Uterus (tissue), 4 donors: ENCODE data around the gene GLCE. TPM values are rescaled to one million over a fixed set of nuclear protein-coding genes. Genes with fewer than 3 reads are reported as not detected.

Experiments used
- DNase-seq, 2 donors: peaks; one replicate each; pipeline ENCODE4 v3.0.0-alpha.2; 2019 to 2020
- H3K27ac ChIP-seq, 2 donors: fragments of 200-600 bp; sonication (generic); 1 replicate in 1 of 2; 2 replicates in 1 of 2; pipeline ENCODE4 v1.5.1; 2016 to 2018
- H3K27me3 ChIP-seq, 2 donors: fragments of 200-600 bp; sonication (generic); one replicate each; pipeline ENCODE4 v1.5.1; 2018 to 2019; ENCODE audit warnings: control low read depth in 1 of 2
- H3K36me3 ChIP-seq, 2 donors: fragments of 200-600 bp; sonication (generic); one replicate each; pipeline ENCODE4 v1.5.1; 2019; ENCODE audit warnings: control low read depth in 1 of 2
- H3K4me1 ChIP-seq, 2 donors: fragments of 200-600 bp; sonication (generic); one replicate each; pipeline ENCODE4 v1.5.1; 2018 to 2019; ENCODE audit warnings: control low read depth in 1 of 2
- H3K4me3 ChIP-seq, 2 donors: fragments of 200-600 bp; sonication (generic); 1 replicate in 1 of 2; 2 replicates in 1 of 2; pipeline ENCODE4 v1.5.1; 2018 to 2019; ENCODE audit warnings: mild to moderate bottlenecking in 1 of 2
- H3K9me3 ChIP-seq, 2 donors: fragments of 200-600 bp; sonication (generic); one replicate each; pipeline ENCODE4 v1.5.1; 2019; ENCODE audit warnings: control low read depth in 1 of 2
- POLR2A ChIP-seq, 2 donors: fragments of 450-650 bp; IDR thresholded peaks; one replicate each; pipeline ENCODE4 v1.6.1; 2016; ENCODE audit warnings: antibody characterized with exemption in 2 of 2, mild to moderate bottlenecking in 1 of 2, moderate library complexity in 1 of 2
- intact Hi-C: fragments of 100-400 bp; cut with DNase I; formaldehyde crosslinking; loops from one replicate; pipeline ENCODE4 v1.15.1; 2023; ENCODE audit warnings: low total_unique reads
- total RNA-seq, 4 donors: library from RNA; depleted of rRNA in 3 of 4; stranded (reverse); fragments of >200 nt in 3 of 4; gene quantifications; one replicate each; pipeline versions ENCODE4 v1.1.0 to v1.2.4, GENCODE V29; 2014 to 2023
- TF ChIP-seq, protein P1 (sequence below), 4 experiments: fragments of 200-600 bp in 2 of 4; fragments of 450-650 bp in 2 of 4; sonication (generic) in 2 of 4; IDR thresholded peaks; one replicate each; pipeline ENCODE4 v1.5.1; 2016 to 2019; ENCODE audit warnings: antibody characterized with exemption in 4 of 4, mild to moderate bottlenecking in 2 of 4, moderate library complexity in 1 of 4
- donor health status: DM: yes; HTN: yes; CAD: no.

Gene GLCE
- total RNA-seq, 4 donors from 2014 or later = 3.1 to 46.0 (median 14.7) TPM

DNA sequence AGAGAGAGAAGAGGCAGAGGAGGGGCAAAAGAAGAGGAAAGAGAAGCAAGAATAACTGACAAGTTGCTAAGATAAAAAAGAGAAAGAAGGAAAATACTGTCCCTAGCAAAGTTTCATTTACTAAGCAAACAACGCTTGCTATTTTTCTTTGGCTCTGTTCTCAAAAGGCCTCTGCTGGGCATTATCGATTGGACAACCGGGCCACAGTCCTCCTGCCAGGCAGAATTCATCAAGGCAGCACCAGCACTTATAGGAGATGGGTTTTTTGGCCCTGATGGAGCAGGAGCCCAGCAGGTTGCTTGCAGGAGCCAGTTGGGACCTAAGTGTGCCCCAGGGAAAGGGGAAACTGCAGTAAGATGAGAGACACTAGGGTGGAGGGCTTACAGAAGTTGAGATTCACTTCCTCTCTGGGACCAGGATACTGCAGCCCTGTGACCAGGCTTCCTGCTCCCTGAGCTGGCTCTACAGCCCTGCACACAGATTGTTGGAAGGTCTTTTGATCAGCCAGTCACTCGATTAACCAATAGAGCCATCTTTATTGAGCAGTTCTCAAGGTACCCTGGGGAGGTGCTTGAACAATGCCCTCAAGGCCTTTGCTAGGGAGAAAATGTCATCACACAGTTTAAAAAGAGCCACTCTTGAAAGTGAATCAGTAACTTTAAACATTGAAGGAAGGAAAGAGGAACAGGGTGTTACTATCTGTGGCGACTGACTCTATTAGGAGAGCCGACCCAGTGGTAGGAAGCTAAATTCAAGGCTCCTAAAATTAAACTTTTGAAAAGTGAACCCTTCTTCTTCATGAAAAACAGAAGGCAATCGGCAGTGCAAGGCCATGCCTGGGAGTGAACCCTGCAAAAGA is 28.8 kb upstream of the GLCE start:
- TF ChIP-seq POLR2A (IDR thresholded peaks at IDR 0.05) = no peak
- Histone ChIP-seq H3K27me3 (no peaks in the 10 kb centered on the region), H3K9me3 (no peaks in the 10 kb centered on the region), H3K4me1 (no peaks in the 10 kb centered on the region), H3K4me3 (no peak overlapping the region), H3K27ac (no peak overlapping the region), H3K36me3 (no peaks in the 10 kb centered on the region)
- intact Hi-C loops = no loop called here
- no peak for DNase-seq

GRCh38 chr15:69132430-69132829 is 28.0 kb upstream of the GLCE start:
- intact Hi-C loops = no loop called here
- no peak for TF ChIP-seq POLR2A (IDR thresholded peaks at IDR 0.05)
- TF ChIP-seq, protein P1, sequence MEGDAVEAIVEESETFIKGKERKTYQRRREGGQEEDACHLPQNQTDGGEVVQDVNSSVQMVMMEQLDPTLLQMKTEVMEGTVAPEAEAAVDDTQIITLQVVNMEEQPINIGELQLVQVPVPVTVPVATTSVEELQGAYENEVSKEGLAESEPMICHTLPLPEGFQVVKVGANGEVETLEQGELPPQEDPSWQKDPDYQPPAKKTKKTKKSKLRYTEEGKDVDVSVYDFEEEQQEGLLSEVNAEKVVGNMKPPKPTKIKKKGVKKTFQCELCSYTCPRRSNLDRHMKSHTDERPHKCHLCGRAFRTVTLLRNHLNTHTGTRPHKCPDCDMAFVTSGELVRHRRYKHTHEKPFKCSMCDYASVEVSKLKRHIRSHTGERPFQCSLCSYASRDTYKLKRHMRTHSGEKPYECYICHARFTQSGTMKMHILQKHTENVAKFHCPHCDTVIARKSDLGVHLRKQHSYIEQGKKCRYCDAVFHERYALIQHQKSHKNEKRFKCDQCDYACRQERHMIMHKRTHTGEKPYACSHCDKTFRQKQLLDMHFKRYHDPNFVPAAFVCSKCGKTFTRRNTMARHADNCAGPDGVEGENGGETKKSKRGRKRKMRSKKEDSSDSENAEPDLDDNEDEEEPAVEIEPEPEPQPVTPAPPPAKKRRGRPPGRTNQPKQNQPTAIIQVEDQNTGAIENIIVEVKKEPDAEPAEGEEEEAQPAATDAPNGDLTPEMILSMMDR (IDR thresholded peaks at IDR 0.05) = no peak
- Histone ChIP-seq H3K27ac (no peak overlapping the region), H3K4me1 (no peaks in the 10 kb centered on the region), H3K4me3 (no peak overlapping the region), H3K9me3 (no peaks in the 10 kb centered on the region), H3K27me3 (no peaks in the 10 kb centered on the region), H3K36me3 (no peaks in the 10 kb centered on the region)
- no peak for DNase-seq

DNA sequence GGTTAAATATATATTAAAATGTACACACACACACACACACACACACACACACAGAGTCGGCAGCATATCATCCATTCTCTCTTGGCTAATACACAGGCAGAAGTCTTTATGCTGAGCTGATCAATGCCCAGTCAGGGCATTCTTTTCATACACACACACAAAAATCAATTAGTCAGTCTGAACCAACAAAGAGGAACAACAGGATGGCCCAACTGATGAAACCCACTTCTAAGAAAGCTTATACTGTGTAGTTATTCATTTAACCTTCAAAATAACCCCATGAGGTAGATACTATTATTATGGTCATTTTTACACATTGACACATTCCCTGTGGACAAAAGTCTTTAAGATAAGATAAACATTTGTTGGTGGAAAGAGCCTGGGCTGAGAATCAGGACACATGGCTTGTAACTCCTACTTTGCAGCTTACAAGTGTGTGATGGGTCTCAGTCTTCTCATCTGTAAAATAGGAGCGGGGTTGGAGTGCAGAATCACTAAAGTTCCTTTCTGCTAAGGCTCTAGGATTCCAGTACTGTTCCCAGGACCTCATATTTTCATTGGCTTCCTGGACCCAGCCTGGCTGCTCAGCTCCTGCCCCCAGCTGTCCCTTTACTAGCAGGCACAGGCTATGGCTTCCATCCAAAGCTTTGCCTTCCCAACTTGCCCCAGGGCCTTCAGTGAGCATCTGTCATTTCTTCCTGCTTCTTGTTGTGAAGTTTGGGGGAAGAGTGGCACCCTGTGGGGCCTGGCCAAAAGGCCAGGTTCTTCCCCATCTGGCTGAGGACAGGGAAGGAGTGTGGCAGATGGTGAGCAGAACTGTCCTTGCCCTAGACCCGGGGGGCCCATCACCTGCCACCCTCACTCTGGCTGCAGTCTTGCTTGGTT is 27.2 kb upstream of the GLCE start:
- Histone ChIP-seq H3K4me1 (no peaks in the 10 kb centered on the region), H3K27me3 (no peaks in the 10 kb centered on the region), H3K9me3 (no peaks in the 10 kb centered on the region), H3K36me3 (no peaks in the 10 kb centered on the region), H3K27ac (no peak overlapping the region), H3K4me3 (no peak overlapping the region)
- intact Hi-C loops = no loop called here
- DNase-seq = no peak
- TF ChIP-seq POLR2A (IDR thresholded peaks at IDR 0.05) = no peak
- TF ChIP-seq, protein P1 (IDR thresholded peaks at IDR 0.05) = no peak

- intact Hi-C loops = no loop called here
- Histone ChIP-seq H3K27me3 (peaks cover 0 to 5% of the 10 kb centered on the region in 2 donors), H3K4me3 (no peak overlapping the region), H3K9me3 (no peaks in the 10 kb centered on the region), H3K36me3 (no peaks in the 10 kb centered on the region), H3K27ac (no peak overlapping the region), H3K4me1 (no peaks in the 10 kb centered on the region)
- TF ChIP-seq, protein P1 (IDR thresholded peaks at IDR 0.05) = no peak
- TF ChIP-seq POLR2A (IDR thresholded peaks at IDR 0.05) = no peak
- no peak for DNase-seq
These were observed 26.4 kb upstream of the GLCE start for GRCh38 chr15:69133862-69134519.

- no peaks in the 10 kb centered on the region for H3K4me1 ChIP-seq
- TF ChIP-seq, protein P1 (IDR thresholded peaks at IDR 0.05) = no peak
- TF ChIP-seq POLR2A (IDR thresholded peaks at IDR 0.05) = no peak
- intact Hi-C loops = no loop called here
- H3K36me3 ChIP-seq = no peaks in the 10 kb centered on the region
- DNase-seq = no peak
- peaks cover 0 to 5% of the 10 kb centered on the region in 2 donors for H3K27me3 ChIP-seq
- H3K4me3 ChIP-seq = no peak overlapping the region
- H3K9me3 ChIP-seq = no peaks in the 10 kb centered on the region
- no peak overlapping the region for H3K27ac ChIP-seq
These were observed 25.6 kb upstream of the GLCE start for GRCh38 chr15:69134791-69135190.
